HG02623 (cell line): ENCODE data around the gene HOXB1.
"Not testable (repeated sequence)": the region's sequence is repeated elsewhere in the genome, so short reads cannot be mapped to it uniquely, and the experiment has no call there.

Experiments
- ATAC-seq: cut with Tn5 transposase; IDR thresholded peaks from one replicate; pipeline ENCODE4 v1.9.1; 2021; ENCODE audit warnings: moderate library complexity; ENCODE audit not compliant: unreplicated experiment

Gene HOXB1

DNA sequence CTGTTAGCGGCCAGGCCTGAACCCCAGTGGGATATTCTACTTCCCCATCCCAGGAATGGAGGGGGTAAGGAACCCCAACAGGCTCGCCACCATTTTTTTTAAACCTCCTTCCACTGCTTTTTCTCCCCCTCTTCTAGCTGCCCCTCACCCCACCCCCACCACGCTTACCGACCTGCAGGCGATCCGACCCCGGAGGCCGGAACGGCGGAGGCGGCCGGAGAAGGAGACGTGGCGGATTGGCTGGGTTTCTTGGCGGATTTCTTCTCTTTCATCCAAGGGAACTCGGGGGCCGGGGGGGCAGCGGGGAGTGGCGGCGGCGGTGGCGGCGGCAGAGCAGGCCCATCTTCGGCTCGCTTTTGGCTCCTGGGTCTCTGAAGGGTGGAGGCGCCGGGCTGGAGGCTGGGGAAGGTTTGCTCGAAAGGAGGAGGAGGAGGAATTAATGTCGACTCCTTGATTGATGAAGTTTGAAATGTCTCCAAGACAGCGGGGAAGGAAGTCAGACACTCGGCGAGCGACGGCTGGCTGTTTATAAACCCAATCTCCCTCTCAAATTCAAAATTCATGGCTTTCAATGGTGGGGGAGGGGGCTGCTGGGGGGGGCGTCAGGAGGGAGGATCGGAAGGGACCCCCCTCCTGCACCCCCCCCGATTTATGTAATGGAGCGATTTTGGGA lies 13.7 kb upstream of the HOXB1 start:
- no peak for ATAC-seq

DNA sequence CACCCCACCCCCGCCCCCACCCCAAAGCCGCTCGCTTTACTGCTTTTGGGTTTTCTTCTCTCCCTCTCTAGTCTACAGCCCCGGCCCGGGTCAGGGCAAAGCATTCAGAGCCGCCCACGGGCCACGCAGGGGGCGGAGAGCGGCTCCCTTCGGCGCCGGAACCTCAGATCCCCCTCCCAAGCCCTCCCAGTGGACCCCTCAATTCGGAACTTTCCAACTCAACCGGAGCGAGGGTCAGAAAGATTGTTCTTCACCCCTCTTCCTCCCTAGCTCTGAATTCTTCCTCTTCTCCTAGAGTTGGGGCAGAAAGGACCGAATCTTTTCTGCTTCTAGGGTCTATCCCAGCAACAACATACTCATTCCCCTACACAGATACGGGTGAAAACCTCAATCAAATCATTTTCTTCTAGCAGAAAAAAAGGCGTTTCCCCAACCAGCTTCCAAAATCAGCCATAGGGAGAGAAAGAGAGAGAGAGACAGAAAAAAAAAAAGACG lies 13.1 kb upstream of the HOXB1 start:
- ATAC-seq = no peak

DNA sequence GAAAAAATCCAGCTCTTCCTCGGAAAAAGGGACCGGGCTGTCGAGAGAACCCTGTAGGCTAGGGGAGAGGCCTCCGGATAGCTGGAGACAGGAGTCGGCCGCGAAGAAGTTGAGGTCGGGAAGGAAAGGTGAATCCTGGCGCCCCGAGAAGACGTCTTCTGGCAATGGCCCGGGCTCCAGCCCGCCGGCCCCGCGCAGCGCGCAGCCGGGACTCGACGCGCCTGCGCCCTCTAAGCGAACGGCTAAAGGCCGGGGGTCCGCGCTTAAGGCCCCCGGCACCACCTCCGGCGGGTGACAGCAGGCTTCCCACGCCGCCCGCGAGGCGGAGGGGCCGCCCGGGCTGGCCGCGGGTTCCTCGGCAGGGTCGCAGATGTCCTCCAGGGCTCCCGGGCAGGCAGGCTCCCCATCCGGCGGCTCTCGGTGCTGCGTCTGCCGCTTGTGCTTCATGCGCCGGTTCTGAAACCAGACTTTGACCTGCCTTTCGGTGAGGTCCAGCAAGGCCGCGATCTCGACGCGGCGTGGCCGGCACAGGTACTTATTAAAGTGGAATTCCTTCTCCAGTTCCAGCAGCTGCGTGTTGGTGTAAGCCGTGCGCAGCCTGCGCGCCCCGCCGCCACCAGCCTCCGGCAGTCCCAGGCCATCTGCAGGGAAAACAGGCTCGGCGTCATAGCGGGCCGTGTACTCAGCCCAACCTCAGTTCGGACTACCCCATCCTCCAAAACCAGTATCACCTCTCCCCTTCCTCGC lies 12.5 kb upstream of the HOXB1 start:
- no peak for ATAC-seq

DNA sequence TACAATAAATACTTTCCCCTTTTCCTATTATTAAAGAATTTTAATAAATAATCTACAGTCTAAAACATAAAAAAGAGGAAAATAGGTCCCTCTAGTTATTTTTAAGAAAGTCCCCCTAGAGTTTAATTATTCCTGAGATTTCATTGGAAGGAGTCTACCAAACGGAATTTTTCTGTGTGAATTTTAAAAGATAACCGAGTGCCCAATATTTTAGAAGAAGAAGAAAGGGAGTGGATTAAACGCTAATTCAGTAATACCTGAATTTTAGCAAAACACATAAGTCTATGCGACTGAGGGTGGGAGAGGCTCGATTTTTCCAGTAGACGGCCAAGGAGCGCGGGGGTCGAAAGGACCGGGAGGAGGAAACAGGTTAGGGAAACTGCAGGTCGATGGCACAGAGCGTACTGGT lies 11.9 kb upstream of the HOXB1 start:
- ATAC-seq = no peak

DNA sequence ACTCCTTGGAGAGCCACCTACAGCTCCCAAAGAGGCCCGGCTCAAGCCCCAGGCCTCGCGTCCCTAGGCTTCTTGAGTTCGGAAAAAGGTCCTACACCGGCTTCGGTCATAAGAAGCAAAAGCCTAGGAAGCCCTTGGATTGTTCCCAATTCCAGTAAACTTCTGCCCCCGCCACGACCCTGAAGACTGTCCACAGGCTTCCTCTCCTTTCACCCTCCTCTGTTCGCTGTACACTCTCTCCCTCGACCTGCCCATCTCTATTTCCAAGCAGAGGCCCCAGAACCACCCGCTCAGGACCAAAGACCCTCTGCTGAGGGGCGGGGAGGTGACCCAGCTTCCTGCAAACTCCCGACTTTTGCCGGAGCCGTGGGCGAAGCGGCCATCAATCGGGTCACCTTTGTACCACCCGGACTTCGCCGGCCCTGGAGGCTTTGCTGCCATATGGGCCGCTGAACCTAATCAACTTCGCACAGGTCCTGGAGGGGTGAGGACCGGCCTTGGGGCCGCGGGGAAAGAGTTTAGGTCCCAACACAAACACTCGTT lies 11.4 kb upstream of the HOXB1 start:
- no peak for ATAC-seq

DNA sequence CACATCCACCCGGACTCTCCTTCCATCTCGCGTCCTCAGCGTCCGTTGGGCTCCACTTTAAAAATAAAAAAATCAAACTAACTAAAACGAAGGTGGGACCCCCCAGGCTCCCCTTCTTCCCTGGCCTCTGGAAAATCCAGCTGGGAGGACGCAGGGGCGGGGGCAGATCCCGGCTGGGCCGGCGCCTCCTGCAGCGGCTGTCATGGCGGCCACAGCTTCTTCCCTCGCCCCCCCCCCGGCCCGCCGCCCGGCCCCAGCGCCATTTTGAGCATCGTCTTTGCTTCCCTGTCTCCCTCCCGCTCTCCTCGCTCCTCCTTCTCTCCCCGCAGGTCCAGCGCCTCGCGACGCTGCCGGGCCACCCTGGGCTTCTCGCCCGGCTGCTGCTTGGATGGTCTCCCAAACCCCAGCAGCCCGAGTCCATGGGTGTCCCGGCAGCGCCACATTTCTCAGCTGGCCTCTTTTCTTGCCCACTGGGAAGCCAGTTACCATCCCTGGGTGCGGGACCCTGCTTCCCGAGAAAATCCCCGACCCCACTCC lies 10.8 kb upstream of the HOXB1 start:
- no peak for ATAC-seq

DNA sequence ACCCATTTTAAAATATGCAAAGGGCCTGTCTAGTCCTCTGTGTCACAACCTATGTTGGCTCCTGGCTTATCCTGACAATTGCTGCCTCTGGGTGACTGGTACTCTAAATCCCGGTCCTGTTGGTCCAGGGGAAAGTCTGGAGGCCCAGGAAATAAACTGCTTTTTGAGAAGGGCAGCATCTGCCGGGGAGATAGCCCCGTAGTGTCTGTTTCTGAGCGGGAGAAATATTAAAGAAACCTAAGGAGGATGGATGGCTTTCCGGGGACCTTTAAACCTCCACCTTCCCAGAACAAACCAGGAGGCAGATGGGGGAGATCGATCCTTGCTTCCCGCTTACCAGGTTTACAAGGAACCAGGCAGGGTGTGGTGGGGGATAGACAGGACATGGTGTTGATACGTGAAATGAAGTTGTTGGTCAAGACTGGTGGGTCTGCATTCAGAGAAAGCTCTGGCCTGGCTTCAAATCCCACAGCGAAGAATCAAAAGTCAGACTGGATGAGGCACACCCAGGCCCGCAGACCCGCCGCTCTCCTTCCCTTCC lies 10.3 kb upstream of the HOXB1 start:
- ATAC-seq = no peak

DNA sequence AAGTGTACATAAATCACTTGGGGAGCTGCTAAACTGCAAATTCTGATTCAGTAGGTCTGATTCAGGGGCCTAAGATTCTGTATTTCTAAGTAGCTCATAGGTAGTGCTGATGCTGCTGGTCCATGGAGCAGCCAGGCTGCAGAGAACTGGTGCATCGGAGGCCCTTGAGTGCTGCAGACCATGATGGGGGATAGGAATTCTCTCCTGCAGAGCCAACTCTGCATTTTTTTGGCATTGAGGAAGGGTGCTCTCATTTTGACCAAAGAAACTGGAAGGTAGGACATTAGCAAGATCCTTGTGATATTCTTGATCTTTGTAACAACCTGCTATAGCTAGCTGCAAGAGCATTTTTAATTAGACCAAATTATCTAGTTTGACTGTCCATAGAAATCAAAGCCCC lies 9.4 kb upstream of the HOXB1 start:
- no peak for ATAC-seq

DNA sequence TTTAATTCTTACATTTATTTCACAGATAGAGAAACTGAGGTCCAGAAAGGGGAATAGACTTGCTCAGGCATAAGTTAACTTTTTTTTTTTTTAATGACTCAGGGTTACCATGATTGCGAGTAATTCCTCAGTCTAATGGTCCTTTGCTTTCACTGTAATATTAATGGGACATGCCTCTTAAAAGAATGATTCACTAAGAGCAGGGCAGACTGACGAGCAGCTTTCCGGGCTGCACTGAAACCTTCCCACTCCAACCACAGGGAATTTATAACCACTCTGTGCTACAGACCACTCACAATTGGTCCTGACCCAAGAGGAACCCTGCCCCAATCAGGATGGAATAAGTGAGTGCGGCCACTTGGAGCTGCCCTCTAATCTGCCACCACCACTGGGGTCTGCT lies 8.4 kb upstream of the HOXB1 start:
- no peak for ATAC-seq

DNA sequence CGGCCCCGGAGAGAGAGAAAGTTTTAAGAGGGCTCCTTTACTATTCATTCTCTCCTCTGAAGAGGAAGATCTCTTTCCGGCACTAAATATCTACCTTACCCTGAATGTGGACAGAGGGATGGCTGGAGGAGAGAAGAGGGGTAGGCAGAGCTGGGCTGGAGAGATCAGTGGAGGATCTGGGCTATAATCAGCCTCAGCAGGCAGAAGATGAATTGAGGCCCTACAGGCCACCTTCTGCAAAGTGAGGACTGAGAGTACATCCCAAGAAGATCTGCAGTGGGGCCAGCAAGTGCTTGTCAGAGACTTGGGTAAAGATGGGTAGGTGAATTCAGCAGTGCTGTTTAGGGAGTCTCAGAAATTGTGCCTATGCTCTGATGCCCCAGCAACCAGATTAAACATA lies 6.5 kb upstream of the HOXB1 start:
- no peak for ATAC-seq

DNA sequence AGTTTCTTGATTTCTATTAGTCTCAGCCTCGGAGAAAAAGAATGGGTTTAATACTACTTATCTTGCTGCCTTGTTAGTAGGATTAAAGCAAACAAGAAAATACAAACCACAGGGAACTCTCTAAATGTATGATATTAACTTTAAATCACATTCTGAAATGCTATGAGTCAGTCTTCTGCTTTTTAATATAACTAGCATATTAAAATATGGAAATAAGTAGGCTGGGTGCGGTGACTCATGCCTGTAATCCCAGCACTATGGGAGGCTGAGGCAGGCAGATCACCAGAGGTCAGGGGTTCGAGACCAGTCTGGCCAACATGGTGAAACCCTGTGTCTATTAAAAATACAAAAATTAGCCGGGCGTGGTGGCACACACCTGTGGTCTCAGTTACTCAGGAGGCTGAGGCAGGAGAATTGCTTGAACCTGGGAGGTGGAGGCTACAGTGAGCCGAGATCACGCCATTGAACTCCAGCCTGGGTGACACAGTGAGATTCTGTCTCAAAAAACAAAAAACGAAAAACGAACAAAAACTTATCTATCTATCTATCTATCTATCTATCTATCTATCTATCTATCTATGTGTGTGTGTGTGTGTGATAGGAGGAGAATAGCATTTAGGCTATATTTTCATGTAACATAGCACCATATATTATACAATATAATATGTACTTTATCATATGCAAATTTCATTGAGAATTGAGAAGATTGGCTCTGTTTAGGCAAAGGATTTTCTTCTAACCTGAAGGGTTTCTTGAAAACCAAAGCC lies 5.2 kb upstream of the HOXB1 start:
- not testable (repeated sequence) for ATAC-seq

DNA sequence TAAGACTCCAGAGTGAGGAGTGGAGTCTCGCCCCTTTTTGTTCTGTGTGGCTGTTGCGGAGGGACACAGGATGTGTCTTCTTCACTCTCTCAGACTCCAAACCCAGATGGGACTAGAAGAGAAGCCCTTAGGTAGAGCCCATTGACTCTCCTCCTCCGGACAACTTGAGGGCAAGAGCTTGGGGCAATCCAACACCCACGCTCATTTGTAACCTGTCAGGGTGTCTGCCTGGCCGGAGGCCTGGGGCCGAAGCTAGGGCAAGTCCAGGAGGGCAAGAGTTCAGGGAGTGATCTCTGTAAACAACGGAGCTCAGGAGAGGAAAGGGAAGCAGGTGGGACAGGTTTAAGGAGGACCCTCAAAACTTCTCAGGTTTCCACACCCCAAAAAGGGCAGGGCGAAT lies 1.4 kb upstream of the HOXB1 start:
- ATAC-seq = no peak

DNA sequence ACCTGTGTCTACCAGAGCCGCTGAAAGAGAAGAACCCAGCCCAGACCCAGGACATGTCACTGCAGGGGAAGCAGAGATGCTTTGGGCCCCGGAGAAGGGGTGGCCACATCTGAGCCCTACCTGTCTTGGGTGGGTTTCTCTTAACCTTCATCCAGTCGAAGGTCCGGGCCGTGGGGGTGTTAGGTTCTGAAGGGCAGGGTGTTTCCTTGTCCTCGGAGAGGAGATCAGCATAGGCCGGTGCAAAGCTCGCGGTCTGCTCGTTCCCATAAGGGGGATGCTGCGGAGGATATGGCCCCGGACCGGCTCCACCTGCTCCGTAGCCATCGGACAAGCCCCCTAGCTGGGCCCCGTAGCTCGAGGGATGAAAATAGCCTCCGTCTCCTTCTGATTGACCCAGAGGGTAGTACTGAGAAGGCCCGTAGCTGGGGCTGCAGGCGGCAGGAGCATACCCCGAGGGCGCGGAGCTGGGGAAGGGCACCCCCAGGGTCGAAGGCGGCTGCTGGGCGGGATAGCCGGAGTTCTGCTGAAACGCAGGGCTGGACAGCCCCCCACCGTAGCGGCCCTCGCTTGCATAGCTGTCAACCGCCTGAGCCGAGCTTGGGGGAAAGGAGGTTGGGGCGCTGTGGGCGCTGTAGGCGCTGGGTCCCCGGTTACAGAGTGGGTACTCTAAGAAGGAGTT lies 464 bp downstream of the HOXB1 start:
- ATAC-seq = no peak

DNA sequence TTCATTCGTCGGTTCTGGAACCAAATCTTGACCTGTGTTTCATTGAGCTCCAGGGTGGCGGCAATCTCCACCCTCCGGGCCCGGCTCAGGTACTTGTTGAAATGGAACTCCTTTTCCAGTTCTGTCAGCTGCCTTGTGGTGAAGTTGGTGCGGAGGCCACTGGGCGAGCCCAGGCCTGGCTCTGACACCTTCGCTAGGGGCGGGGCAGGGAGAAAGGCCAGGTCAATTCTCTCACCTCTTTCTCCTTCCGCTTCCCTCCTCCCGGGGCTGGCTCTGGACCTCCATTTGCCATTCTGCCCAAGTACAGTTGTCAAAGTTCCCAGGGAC lies 1.2 kb downstream of the HOXB1 start:
- ATAC-seq = no peak

DNA sequence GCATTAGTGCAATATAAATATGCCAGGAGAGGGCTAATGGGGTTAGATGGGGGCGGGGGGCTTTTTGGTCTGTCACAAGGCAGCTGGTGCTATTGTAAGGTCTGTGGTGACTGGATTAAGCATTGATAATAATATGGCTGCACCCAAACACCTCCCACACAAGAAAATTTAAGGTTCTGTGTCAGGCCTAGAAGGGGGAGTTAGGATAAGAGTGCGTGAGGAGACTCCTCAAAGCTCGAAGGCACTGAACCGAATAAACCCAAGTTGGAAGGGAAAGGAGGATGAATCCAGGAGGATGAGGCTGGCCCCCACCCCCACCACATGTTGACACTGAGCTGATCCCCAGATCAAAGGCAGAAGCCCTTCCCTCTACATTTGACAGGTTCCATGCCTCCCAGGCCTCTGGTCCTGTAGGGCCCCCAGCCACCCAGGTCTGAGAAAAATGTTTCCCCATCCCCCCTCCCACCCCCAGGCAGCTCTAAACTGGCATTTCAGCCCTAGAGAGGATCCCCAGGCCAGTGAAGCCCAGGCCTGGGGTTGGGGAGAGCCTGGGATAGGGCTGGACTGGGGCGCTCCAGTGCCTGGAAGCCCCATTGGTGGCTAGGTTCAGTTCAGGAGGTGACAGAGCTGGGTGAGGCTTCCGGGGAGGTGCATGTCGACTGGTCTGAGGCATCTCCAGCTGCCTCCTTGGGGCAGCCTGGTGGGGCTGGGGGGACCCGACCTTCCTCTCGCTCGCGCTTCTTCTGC lies 1.7 kb downstream of the HOXB1 start:
- ATAC-seq = no peak

DNA sequence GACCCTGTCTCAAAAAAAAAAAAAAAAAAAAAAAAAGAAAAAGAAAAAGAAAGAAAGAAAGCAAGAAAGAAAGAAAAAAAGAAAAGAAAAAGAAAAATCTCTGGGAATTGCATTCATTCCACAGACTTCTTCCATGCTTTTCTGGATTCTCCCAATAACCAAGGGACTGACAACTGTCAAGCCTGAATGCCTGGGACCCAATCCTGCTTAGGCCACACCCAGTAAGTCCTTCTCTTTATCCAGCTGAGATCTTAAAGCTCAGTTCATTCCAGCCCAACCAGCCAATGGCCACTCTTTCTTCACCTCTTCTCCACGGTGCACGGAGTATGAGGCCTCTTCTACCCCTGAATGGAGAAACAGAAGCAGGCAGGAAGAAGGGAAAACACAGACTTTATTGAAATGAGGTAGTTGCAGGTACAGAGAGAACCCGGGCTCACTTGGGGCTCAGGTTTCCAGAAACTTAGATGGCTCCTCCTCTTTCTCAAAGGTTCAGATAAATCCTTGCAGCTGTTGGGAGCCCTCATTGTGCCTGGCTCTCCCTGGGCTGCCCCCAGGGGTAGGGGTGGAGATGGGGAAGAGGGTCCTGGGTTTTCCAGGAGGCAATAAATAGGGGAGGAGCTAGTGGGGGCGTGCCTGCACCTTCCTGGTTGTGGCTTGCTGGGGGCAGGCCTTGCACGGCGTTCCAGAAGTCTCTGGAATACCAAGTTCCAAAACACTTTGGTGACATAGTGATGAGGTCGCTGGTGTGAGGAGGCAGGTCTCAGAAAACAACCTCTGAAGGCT lies 2.5 kb downstream of the HOXB1 start:
- ATAC-seq = no peak

DNA sequence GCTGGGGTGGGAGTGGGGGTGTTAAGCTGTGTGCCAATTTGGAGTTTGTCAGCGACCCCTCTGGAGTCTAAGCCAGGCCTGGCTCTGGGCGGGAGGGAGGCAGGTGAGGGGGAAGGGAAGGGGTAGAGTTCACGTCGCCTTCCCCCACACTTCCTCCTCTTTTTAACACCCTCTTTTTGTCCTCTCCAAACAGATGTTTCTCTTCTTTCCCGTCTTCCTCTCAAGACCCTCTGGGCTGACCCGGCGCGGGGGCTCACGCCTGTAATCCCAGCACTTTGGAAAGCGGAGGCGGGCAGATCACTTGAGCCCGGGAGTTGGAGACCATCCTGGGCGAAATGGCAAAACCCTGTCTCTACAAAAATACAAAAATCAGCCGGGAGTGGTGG lies 3.3 kb downstream of the HOXB1 start:
- ATAC-seq = no peak

DNA sequence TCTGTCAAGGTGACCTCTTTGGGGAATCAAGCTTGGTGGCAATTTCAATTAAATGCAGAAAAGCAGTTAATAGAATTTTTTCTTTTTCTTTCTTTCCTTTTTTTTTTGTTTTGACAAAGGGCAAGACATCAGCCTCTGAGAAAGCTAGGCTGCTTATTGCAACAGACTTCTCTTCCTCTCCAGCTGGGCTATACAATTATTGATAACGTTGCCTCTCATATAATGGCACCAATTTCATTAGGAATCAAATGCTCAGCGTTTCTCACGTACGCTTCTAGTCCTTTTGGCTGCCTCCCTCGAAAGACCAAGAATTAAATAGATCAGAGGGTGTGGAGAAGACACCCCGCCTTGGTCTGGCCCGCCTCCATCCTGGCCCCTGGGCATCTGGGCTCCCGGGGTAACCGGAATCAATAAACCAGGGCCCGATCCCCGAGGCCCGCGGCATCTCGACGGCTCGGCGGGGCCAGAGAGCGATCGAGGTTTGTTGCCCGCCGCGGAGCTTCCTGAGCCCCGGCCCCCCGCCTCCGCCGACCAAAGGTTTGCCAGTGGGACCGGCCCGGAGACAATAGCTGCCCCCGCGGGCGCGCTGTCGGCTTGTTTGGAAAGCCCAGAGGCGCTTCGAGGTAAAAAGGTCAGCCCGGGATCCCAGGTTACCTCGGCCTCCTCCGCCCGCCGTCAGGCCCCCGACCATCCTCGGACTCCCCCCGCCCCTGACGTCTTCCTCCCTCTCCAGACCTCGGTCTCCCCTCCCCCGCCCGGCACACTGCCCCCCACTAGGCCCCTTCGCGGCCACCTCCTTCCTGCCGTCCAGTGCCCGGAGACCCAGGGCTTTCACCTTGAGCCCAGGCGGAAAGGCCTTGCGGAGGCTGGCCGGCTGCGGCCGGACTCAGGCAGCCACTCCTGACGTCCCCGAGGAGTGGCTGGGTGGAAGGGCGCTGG lies 3.9 kb downstream of the HOXB1 start:
- no peak for ATAC-seq
